HG03103 (cell line): ENCODE results near the gene ILF3.
A peak's percentile ranks its signal among the peaks of the same experiment; 100 is the strongest.

Experiments used
- ATAC-seq: cut with Tn5 transposase; IDR thresholded peaks from one replicate; pipeline ENCODE4 v1.9.1; 2021; ENCODE audit warnings: low read depth; ENCODE audit not compliant: unreplicated experiment

Gene ILF3

GRCh38 chr19:10653732-10654609 is at the start of gene ILF3:
ILF3 (plus strand) TSS chr19:10654346; CDS start chr19:10670606, 16,260 bp downstream.
- peak; percentile 66 for ATAC-seq

GRCh38 chr19:10604460-10604980 is 49.6 kb upstream of the ILF3 start:
- no peak for ATAC-seq

DNA sequence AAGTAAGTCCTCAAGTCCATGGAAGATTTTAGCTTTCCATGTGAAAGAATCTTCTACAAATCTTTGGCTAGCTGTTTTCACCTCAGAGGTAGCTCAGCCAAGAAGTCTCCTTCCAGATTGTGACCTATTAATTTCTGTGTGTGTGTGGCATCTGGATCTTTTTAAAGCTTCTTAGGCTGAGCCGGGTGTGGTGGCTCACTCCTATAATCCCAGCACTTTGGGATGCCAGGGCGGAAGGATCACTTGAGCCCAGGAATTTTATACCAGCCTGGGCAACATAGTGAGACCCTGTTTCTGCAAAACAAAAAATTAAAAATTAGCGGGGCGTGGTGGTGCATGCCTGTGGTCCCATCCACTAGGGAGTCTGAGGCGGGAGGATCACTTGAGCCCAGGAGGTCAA is 42.2 kb upstream of the ILF3 start:
- ATAC-seq = no peak

DNA sequence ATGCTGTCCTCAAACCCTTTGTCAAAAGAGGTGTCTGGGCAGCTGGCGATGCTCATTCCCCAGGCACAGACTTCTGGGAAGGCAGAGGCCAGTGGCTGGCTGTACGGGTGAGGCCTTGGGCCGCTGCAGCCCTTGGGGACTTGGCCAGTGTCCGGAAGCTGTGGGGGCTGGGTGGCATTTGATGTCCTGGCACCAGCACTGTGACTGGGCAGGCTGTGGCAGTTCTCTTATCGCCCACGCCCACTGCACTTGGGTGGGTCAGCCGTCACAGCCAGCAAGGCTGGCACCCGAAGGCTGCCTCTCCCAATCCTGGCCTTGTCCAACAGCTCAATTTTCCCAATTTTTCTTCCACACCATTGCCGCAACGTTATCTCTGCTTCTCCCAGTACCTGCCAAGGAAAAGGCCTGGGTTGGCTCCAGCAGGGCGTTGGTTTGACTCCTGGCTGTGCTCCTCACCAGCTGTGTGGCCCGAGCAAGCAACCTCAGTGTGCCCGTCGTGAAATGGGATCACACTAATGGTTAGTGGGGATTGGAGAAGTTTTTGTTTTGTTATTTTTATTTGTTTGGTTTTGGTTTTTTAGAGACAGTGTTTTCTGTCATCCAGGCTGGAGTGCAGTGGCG is 41.5 kb upstream of the ILF3 start:
- no peak for ATAC-seq

DNA sequence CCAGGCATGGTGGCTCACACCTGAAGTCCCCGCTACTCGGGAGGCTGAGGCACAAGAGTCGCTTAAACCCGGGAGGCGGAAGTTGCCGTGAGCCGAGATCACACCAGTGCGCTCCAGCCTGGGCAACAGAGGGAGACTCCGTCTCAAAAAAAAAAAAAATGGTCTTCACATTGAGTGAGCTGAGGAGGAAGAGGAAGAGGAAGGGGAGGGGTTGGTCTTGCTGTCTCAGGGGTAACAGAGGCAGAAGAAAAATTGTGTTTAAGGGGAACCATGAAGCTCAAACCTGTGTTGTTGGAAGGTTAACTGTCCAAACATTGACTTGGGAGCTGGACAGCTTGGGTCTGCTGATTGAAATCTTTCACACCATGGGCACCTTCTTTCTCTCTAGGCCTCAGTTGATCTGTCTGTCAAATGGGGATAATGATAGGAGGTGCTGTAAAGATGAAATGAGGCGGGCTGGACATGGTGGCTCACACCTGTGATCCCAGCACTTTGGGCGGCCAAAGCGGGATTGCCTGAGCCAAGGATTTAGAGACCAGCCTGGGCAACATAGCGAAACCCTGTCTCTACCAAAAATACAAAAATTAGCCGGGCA is 38.6 kb upstream of the ILF3 start:
- no peak for ATAC-seq

DNA sequence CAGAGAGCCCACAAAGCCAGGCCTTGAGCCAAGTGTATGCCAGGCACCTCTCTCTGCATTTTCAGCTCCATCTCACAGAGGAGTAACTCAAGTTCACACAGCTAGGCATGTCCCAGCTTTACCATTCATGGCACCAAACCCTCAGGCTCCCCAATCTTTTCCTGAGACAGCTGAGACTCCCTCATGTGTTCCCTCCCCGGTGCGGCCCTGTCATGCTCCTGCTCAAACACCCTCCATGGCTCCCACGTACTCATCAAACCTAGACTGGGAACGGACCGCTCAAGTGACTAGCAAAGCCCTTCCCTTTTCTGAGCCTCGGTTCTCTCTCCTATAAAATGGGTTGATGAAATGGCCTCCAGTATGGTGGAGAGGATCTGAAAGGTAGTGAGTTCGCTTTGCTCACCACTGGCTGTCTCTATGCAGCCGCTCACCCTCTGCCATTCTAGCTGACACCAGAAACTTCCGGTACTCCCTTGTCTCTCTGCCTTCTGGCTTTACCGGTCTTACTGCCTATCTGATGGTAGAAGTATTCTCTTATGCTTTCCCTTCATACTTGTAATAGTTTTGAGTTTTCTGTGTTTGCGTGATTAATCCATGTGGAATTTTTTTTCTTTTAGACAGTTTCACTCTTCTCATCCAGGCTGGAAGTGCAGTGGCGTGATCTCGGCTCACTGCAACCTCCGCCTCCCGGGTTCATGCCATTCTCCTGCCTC is 36.6 kb upstream of the ILF3 start:
- no peak for ATAC-seq

- ATAC-seq = no peak
Measured at GRCh38 chr19:10618846-10619245, 35.3 kb upstream of the ILF3 start.

DNA sequence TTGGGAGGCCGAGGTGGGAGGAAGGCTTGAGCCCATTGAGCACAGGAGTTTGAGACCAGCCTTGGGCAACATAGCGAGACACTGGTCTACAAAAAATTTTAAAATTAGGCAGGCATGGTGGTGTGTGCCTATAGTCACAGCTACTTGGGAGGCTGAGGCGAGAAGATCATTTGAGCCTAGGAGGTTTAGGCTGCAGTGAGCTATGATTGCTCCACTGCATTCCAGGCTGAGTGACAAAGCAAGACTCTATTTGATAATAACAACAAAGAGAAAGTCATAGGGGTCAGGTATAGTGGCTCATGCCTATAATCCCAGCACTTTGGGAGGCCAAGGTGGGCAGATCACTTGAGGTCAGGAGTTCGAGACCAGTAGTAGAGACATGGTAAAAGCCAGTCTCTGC is 33.4 kb upstream of the ILF3 start:
- no peak for ATAC-seq

GRCh38 chr19:10621966-10622365 is 32.2 kb upstream of the ILF3 start:
- no peak for ATAC-seq

GRCh38 chr19:10624585-10624984 is 29.6 kb upstream of the ILF3 start:
- ATAC-seq = no peak

DNA sequence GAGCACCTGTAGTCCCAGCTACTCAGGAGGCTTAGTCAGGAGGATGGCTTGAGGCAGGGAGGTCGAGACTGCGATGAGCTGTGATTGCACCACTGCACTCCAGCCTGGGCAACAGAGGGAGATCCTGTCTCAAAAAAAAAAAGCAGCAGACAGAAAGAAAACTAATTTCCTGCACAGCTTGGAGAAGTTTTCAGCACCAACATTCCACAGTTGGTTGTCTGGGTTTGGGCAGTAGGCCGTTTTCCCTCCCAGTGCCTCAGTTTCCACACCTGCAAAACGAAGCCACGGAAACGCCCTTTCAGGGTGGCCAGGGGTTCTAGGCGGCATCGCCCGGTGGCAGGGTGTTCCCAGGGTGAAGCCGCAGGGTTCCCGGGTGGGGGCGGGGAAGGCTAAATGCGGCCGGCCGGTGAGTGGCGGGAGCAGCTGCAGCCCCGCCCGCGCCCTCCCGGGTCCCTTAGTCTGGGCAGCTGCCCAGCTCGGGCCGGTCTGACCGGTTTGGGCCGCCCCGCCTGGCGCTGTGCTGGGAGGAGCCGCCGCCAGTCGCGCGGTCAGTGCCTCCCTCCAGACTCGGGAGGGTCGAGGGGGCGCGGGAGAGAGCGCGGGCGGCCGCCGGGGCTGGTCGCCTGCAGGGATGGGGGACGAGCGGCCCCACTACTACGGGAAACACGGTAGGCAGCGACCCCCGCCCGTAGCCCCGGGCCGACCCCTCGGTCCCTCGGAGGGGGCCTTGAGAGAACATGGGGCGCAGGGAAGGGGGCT is 29.0 kb upstream of the ILF3 start, which contains the start of gene SLC44A2:
SLC44A2 (plus strand) TSS at position 551 of the 759 bp plus-strand sequence; CDS start at position 632, 81 bp downstream.
- ATAC-seq = no peak

GRCh38 chr19:10625762-10626138 is 28.4 kb upstream of the ILF3 start:
- no peak for ATAC-seq

DNA sequence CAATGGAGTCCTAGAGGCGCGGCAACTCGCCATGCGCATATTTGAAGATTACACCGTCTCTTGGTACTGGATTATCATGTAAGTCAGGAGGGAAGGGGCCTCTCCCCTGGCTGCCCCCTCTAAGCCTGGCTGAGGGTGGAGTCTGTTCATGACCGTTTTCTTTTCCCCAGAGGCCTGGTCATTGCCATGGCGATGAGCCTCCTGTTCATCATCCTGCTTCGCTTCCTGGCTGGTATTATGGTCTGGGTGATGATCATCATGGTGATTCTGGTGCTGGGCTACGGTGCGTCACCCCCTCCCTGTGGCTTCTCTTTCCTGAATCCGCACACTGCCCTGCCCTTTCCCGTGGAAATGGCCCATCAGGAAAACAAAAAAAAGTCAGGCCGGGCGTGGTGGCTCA is 22.3 kb upstream of the ILF3 start:
- ATAC-seq = no peak

- no peak for ATAC-seq
Measured at GRCh38 chr19:10634430-10634829, 19.7 kb upstream of the ILF3 start.

DNA sequence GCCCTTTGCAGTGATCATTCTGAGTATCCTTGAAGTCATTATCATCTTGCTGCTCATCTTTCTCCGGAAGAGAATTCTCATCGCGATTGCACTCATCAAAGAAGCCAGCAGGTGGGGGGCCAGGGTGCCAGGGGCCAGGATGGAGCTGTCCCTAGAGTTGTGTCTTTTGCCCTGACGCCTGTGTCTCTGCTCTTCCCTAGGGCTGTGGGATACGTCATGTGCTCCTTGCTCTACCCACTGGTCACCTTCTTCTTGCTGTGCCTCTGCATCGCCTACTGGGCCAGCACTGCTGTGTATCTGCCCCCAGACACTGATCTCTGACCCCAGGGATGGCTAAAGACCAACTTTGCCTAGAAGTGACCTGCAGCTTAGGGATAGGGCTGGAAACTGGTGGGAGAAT is 19.2 kb upstream of the ILF3 start:
- no peak for ATAC-seq

GRCh38 chr19:10636304-10636972 is 17.7 kb upstream of the ILF3 start:
- no peak for ATAC-seq

GRCh38 chr19:10637894-10638293 is 16.3 kb upstream of the ILF3 start:
- ATAC-seq = no peak

- ATAC-seq = no peak
Measured at GRCh38 chr19:10639836-10640235, 14.3 kb upstream of the ILF3 start.

DNA sequence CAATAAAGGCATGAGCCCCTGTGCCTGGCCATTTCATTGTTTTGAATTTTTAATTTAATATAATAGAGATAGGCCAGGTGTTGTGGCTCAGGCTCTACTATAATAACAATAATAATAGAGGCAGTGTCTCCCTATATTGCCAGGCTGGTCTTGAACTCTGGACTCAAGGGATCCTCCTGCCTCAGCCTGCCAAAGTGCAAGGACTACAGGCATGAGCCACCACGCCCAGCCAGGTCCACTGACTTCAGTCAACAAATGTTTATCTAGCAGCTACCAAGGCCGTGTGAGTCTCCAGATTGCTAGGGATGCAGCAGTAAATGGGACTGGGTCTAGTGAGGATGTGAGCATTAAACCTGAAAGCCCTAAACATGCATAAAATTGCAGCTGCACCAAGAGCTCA is 13.8 kb upstream of the ILF3 start:
- ATAC-seq = no peak
